Trophoblast cell (in vitro differentiated cells and primary cell): Measurements from ENCODE around the gene TAOK3.
"Not testable (repeated sequence)": the region's sequence is repeated elsewhere in the genome, so short reads cannot be mapped to it uniquely, and the experiment has no call there.

ENCODE experiments used
- DNase-seq, 2 donors: peaks; one replicate each; pipeline ENCODE4 v3.0.0-alpha.2; 2016
- H2AFZ ChIP-seq: 2 replicates; pipeline ENCODE4 v1.6.1; 2013; ENCODE audit warnings: low read length, moderate library complexity, mild to moderate bottlenecking; ENCODE audit not compliant: insufficient read depth, poor library complexity
- H2AK5ac ChIP-seq: 2 replicates; pipeline ENCODE4 v1.6.1; 2013; ENCODE audit warnings: mild to moderate bottlenecking, low read length
- H2BK120ac ChIP-seq: 2 replicates; pipeline ENCODE4 v1.6.1; 2013; ENCODE audit warnings: low read length, mild to moderate bottlenecking, moderate library complexity; ENCODE audit not compliant: insufficient read depth, poor library complexity
- H2BK12ac ChIP-seq: 2 replicates; pipeline ENCODE4 v1.6.1; 2013; ENCODE audit warnings: mild to moderate bottlenecking, low read length, moderate library complexity
- H2BK5ac ChIP-seq: 2 replicates; pipeline ENCODE4 v1.6.1; 2013; ENCODE audit warnings: low read length, low read depth, moderate library complexity, mild to moderate bottlenecking; ENCODE audit not compliant: poor library complexity
- H3K14ac ChIP-seq: 2 replicates; pipeline ENCODE4 v1.6.1; 2013; ENCODE audit warnings: mild to moderate bottlenecking, low read length
- H3K18ac ChIP-seq: 2 replicates; pipeline ENCODE4 v1.6.1; 2013; ENCODE audit warnings: mild to moderate bottlenecking, low read length
- H3K23ac ChIP-seq: 2 replicates; pipeline ENCODE4 v1.6.1; 2013; ENCODE audit warnings: low read length
- H3K27ac ChIP-seq: 2 replicates; pipeline ENCODE4 v1.5.1; 2013; ENCODE audit warnings: low read depth, mild to moderate bottlenecking, inconsistent platforms, low read length, moderate library complexity
- H3K27me3 ChIP-seq: 2 replicates; pipeline ENCODE4 v1.6.1; 2013; ENCODE audit warnings: inconsistent platforms, mild to moderate bottlenecking, low read length, moderate library complexity; ENCODE audit not compliant: insufficient read depth
- H3K36me3 ChIP-seq, 2 experiments: 1 replicate in 1 of 2; 2 replicates in 1 of 2; pipeline ENCODE4 v1.6.1; 2013; ENCODE audit warnings: low read length in 2 of 2, mild to moderate bottlenecking in 2 of 2, moderate library complexity in 1 of 2; ENCODE audit not compliant: insufficient read depth in 2 of 2, control insufficient read depth in 1 of 2
- H3K4ac ChIP-seq: 2 replicates; pipeline ENCODE4 v1.6.1; 2013; ENCODE audit warnings: low read depth, mild to moderate bottlenecking, low read length, moderate library complexity
- H3K4me1 ChIP-seq, 2 experiments: 1 replicate in 1 of 2; 2 replicates in 1 of 2; pipeline ENCODE4 v1.6.1; 2013; ENCODE audit warnings: low read length in 2 of 2, mild to moderate bottlenecking in 2 of 2, moderate library complexity in 1 of 2; ENCODE audit not compliant: insufficient read depth in 2 of 2, control insufficient read depth in 1 of 2
- H3K4me2 ChIP-seq: 2 replicates; pipeline ENCODE4 v1.6.1; 2013; ENCODE audit warnings: inconsistent platforms, mild to moderate bottlenecking, low read length, moderate library complexity
- H3K4me3 ChIP-seq: 2 replicates; pipeline ENCODE4 v1.5.1; 2013; ENCODE audit warnings: mild to moderate bottlenecking, low read depth, low read length, inconsistent platforms
- H3K79me1 ChIP-seq: one replicate; pipeline ENCODE4 v1.6.1; 2013; ENCODE audit warnings: low read length
- H3K79me2 ChIP-seq: 2 replicates; pipeline ENCODE4 v1.6.1; 2013; ENCODE audit warnings: low read length, mild to moderate bottlenecking; ENCODE audit not compliant: control insufficient read depth, insufficient read depth, poor library complexity
- H3K9ac ChIP-seq: 2 replicates; pipeline ENCODE4 v1.6.1; 2013; ENCODE audit warnings: mild to moderate bottlenecking, low read length
- H3K9me3 ChIP-seq: 2 replicates; pipeline ENCODE4 v1.6.1; 2013; ENCODE audit warnings: low read depth, mild to moderate bottlenecking, control low read depth, inconsistent platforms, low read length; ENCODE audit not compliant: insufficient read depth
- H4K12ac ChIP-seq: 2 replicates; pipeline ENCODE4 v1.6.1; 2013; ENCODE audit warnings: low read depth, mild to moderate bottlenecking, low read length, moderate library complexity
- H4K8ac ChIP-seq: 2 replicates; pipeline ENCODE4 v1.6.1; 2013; ENCODE audit warnings: low read depth, mild to moderate bottlenecking, low read length, moderate library complexity
- H4K91ac ChIP-seq: one replicate; pipeline ENCODE4 v1.6.1; 2013; ENCODE audit warnings: low read depth, mild to moderate bottlenecking, low read length, moderate library complexity
- WGBS: extraction: QIAGEN DNeasy Blood & Tissue Kit; methylation state at CpG from one replicate; pipeline ENCODE4 v1.1.7; 2013; ENCODE audit warnings: missing lambda C conversion rate; ENCODE audit not compliant: insufficient read length, insufficient coverage; ENCODE audit errors: extremely low coverage; 5-methylcytosine and 5-hydroxymethylcytosine counted together

Gene TAOK3

DNA sequence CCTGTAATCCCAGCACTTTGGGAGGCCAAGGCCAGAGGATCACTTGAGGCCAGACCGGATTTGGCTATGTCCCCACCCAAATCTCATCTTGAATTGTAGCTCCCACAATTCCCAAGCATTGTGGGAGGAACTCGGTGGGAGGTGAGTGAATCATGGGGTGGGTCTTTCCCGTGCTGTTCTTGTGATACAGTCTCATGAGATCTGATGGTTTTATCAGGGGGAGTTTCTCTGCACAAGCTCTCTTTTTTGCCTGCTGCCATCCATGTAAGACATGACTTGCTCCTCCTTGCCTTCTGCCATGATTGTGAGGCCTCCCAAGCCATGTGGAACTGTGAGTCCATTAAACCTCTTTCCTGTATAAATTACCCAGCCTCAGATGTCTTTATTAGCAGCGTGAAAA lies 18.2 kb downstream of the TAOK3 start:
- not testable (repeated sequence) for DNase-seq, H3K14ac ChIP-seq
- WGBS = no CpG with 5 or more reads among the region's 4 CpGs

DNA sequence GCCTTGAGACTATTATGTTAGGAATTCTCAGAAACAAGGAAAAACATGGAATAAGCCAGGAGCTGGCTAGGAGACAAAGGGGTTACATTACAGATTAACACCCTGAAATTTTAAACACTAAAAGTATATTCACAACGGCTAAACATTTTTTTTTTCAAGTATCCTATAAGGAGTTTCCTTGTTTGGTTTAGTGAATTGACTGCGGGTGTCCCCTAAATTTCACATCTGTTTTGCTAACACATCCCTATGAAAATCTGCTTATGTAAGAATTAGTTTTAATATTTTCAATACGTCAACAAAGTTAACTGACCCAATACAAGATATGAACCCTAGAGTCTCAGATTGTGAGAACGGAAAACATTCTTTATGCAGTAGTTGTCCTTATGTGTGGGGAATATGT lies 19.0 kb downstream of the TAOK3 start:
- Histone ChIP-seq H3K27me3 (no peaks in the 10 kb centered on the region), H3K4me3 (no peak overlapping the region), H2BK12ac (no peak overlapping the region), H4K91ac (no peak overlapping the region), H2AK5ac (no peak overlapping the region), H3K79me2 (no peaks in the 10 kb centered on the region), H3K4ac (no peak overlapping the region), H2AFZ (no peak overlapping the region), H3K14ac (no peak overlapping the region), H2BK120ac (no peak overlapping the region), H2BK5ac (no peak overlapping the region), H3K9ac (no peak overlapping the region), H3K4me2 (no peak overlapping the region), H3K4me1 (no peaks in the 10 kb centered on the region), H3K27ac (no peak overlapping the region), H3K9me3 (no peaks in the 10 kb centered on the region), H3K79me1 (no peaks in the 10 kb centered on the region), H3K23ac (no peak overlapping the region), H3K36me3 (no peaks in the 10 kb centered on the region), H4K8ac (no peak overlapping the region), H3K18ac (no peak overlapping the region), H4K12ac (no peak overlapping the region)
- WGBS = no CpG with 5 or more reads among the region's 4 CpGs
- no peak for DNase-seq

More for the DNA sequence above, 18.2 kb downstream of the TAOK3 start:
- H3K9me3 ChIP-seq, H3K27me3 ChIP-seq, H2AFZ ChIP-seq, H2BK12ac ChIP-seq, H3K4me2 ChIP-seq, H2BK5ac ChIP-seq, H4K8ac ChIP-seq, H3K18ac ChIP-seq, H3K4ac ChIP-seq, H2AK5ac ChIP-seq, H3K27ac ChIP-seq, H3K79me1 ChIP-seq, H4K91ac ChIP-seq, H2BK120ac ChIP-seq, H3K4me1 ChIP-seq, H3K9ac ChIP-seq, H3K79me2 ChIP-seq, H3K23ac ChIP-seq, H3K4me3 ChIP-seq, H3K36me3 ChIP-seq, H4K12ac ChIP-seq: not testable (repeated sequence)

DNA sequence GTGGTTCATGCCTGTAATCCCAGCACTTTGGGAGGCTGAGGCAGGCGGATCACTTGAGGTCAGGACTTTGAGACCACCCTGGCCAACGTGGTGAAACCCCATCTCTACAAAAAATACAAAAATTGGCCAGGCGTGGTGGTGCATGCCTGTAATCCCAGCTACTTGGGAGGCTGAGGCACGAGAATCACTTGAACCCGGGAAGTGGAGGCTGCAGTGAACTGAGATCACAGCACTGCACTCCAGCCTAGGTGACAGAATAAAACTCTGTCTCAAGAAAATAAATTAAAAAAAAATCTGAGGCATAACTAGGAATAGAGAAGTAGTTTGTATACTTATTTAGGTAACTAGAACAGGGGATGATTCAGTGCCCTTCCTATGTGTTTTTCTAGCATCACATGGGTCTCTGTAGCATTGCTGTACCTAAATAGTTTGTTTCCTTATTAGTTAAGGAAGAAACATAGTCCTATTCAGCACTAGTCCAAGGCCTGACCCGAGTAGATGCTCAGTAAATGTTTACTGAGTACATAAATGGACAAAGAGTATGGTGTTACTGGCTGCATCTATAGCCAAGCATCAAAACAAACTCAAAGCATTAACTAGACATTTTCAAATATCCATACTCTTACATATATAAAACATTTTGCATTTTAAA lies 21.7 kb downstream of the TAOK3 start:
- Histone ChIP-seq H3K14ac (no peak overlapping the region), H3K4me1 (no peaks in the 10 kb centered on the region), H3K79me2 (no peaks in the 10 kb centered on the region), H2AK5ac (no peak overlapping the region), H4K12ac (no peak overlapping the region), H2BK5ac (no peak overlapping the region), H3K9ac (no peak overlapping the region), H3K79me1 (no peaks in the 10 kb centered on the region), H3K4ac (no peak overlapping the region), H3K27ac (no peak overlapping the region), H3K4me3 (no peak overlapping the region), H2BK120ac (no peak overlapping the region), H4K8ac (no peak overlapping the region), H3K18ac (no peak overlapping the region), H4K91ac (no peak overlapping the region), H3K27me3 (no peaks in the 10 kb centered on the region), H3K4me2 (no peak overlapping the region), H2AFZ (no peak overlapping the region), H3K36me3 (no peaks in the 10 kb centered on the region), H2BK12ac (no peak overlapping the region), H3K23ac (no peak overlapping the region), H3K9me3 (no peaks in the 10 kb centered on the region)
- no peak for DNase-seq
- WGBS = no CpG with 5 or more reads among the region's 6 CpGs

DNA sequence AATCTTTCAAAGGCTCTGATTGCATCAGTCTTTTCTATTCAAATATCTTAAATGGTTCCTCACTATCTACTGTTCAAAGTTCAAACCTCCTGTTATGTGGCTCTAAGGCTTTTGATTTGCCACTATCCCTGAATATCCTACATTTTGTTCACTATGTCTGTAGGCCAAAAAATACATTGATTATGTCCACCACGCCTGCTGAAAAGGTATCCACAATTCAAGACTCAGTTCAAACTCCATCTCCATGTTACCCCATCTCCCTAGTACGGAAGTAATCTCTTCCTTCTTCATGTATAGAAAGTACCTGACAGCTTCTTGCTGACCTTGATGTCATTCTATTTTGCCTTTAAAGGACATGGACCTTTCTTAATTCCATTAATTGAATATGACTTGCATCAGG lies 24.8 kb downstream of the TAOK3 start:
- no CpG with 5 or more reads among the region's 2 CpGs for WGBS
- no peak overlapping the region for H3K4me2 ChIP-seq

More for the DNA sequence above, 24.8 kb downstream of the TAOK3 start:
- no peaks in the 10 kb centered on the region for H3K79me2 ChIP-seq
- no peaks in the 10 kb centered on the region for H3K79me1 ChIP-seq
- no peaks in the 10 kb centered on the region for H3K4me1 ChIP-seq
- H3K9me3 ChIP-seq = no peaks in the 10 kb centered on the region
- H4K12ac ChIP-seq = no peak overlapping the region
- H3K4ac ChIP-seq = no peak overlapping the region
- H4K91ac ChIP-seq = no peak overlapping the region
- H3K14ac ChIP-seq = no peak overlapping the region
- no peak overlapping the region for H3K27ac ChIP-seq
- no peak overlapping the region for H3K4me3 ChIP-seq
- no peak overlapping the region for H2BK5ac ChIP-seq
- no peak overlapping the region for H3K18ac ChIP-seq
- H3K23ac ChIP-seq = no peak overlapping the region
- no peak for DNase-seq
- no peaks in the 10 kb centered on the region for H3K36me3 ChIP-seq
- no peak overlapping the region for H2AK5ac ChIP-seq
- H4K8ac ChIP-seq = no peak overlapping the region
- H2BK12ac ChIP-seq = no peak overlapping the region
- H3K27me3 ChIP-seq = no peaks in the 10 kb centered on the region
- H2AFZ ChIP-seq = no peak overlapping the region
- no peak overlapping the region for H2BK120ac ChIP-seq
- no peak overlapping the region for H3K9ac ChIP-seq
